GM21825 (cell line): ENCODE results near the gene RPL3.

Experiments used
- ATAC-seq: cut with Tn5 transposase; IDR thresholded peaks from one replicate; pipeline ENCODE4 v1.9.1; 2021; ENCODE audit warnings: mild to moderate bottlenecking, moderate library complexity; ENCODE audit not compliant: unreplicated experiment

The RPL3 gene

DNA sequence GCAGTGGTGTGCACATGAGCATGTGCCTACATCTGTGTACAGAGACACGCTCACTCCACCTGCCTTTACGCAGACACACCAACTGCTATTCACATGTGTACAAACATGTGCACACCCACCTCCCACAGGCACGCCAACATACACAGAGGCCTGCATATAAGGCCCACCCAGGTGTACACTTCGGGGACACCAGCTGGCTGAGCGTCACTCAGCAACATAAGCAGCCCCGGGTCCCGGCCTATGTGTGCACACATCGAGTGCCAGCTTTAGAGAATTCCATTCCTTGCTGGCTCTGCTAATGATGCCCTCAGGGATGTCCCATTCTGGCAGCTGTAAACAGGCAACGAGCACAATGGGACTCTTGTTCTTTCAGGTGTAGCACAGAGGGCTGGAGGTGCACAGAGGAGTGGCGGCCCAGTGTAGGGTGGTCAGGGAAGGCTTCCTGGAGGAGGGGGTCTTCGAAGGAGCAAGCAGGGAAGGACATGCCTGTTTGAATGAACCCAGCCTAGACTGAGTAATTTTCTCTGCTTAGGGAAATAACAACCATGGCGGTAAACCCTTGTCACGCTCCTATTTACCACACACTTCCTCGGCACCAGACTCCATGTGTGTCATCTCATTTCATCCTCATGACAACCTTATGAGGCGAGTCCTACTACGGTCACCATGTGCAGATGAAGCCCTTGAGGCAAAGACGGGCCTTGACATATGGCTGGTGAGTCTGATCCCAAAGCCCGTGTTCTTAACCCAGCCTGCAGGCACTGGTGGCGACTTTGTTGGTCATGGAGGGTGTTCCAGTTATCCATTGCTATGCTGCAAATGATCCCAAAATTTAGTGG, 35.1 kb downstream of the RPL3 start:
- no peak for ATAC-seq

- ATAC-seq: no peak
Measured at GRCh38 chr22:39283322-39284141, 35.9 kb downstream of the RPL3 start.

GRCh38 chr22:39282645-39283321, 36.6 kb downstream of the RPL3 start:
- ATAC-seq: no peak

GRCh38 chr22:39281126-39281525, 38.3 kb downstream of the RPL3 start:
- ATAC-seq: no peak

- ATAC-seq: no peak
Measured at GRCh38 chr22:39280250-39280649, 39.2 kb downstream of the RPL3 start.

DNA sequence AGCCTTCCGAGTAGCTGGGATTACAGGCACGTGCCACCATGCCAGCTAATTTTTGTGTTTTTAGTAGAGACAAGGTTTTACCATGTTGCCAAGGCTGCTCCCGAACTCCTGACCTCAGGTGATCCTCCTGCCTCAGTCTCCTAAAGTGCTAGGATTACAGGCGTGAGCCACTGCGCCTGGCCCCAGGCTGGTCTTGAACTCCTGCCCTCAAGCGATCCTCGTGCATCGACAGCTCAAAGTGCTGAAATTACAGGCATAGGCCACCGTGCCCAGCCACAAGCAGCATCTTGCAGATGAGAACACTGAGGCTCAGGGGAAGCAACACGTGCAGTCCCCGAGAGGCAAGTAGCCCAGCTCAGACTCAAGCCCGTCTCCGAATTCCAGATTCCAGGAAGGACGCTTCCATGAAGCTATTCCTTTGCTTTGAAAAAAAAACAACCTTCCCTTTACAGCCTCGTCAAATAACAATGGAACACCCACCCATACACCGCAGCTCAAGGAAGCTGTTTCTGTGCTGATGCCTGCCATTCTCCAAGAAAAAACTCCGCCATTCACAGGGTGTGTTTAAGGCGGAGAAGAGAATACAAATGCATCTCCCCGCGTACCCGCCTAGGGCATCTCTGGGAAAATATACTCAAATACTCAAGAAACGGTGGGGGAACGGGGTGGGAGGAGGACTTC, 40.1 kb downstream of the RPL3 start:
- ATAC-seq: no peak

DNA sequence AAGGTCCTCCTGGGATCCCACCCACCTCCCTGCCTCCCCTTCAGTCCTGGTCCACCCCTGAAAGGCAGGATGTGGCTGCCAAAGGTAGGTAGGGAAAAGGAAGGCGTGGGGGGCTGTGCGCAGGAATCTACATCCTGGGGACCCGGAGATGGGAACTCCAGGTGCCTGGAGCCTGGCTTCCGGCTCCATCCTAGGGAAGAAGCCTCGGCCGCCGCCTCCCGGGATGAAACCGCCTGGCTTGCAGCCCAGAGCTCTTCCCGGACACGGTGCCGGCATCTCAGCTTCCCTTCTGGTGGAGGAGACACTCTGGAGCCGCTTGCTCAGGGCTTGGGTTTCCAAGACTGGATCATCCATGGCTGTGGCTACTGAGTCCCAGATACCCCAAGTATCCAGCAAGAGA, 41.4 kb downstream of the RPL3 start:
- no peak for ATAC-seq

DNA sequence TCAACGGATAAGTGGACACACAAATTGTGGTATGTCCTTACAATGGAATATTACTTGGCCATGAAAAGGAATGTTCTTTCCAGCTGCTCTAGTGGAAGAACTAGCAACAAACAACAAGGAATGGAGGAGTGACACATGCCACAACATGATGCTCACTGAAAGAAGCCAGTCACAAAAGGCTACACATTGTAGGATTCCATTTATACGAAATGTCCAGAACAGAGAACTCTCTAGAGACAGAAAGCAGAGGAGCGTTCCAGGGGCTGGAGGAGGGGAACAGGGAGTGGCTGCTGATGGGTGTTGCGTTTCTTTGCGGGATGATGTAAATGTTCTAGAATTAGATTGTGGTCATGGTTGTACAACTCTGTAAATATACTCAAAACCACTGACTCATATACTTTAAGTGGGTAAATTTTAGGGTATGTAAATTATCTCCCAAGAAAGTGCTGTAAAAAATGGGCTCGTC, 42.2 kb downstream of the RPL3 start:
- no peak for ATAC-seq

GRCh38 chr22:39276440-39277141, 42.8 kb downstream of the RPL3 start:
- ATAC-seq: no peak

DNA sequence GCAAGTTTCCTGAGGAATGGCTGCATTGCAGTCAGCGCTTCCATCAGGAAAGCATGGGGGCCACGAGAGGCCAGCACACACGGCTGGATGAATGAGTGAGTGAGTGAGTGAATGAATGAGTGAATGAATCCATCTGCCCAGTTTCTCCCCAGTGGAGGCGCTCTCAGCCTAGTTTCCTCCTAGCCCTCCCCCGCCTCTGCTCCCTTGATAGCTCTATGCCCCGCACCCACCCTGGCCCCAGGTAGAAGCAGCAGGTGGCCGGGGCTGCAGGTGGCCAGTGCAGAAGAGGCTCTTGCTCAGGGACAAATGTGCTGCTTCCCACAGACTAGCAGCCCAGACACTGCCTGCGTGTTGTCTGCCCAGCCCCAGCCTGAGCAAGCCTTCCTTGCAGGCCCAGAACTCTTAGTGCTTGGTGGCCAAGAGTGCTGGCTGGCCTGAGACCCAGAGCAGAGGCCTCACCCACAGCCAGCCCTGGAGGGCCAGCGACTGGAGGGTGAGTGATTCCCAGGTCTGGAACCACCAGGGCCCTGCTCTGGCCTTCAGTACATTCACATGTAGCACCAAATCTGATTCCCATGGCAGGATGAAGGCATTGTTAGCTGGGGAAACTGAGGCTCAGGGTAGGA, 43.5 kb downstream of the RPL3 start:
- ATAC-seq: no peak

DNA sequence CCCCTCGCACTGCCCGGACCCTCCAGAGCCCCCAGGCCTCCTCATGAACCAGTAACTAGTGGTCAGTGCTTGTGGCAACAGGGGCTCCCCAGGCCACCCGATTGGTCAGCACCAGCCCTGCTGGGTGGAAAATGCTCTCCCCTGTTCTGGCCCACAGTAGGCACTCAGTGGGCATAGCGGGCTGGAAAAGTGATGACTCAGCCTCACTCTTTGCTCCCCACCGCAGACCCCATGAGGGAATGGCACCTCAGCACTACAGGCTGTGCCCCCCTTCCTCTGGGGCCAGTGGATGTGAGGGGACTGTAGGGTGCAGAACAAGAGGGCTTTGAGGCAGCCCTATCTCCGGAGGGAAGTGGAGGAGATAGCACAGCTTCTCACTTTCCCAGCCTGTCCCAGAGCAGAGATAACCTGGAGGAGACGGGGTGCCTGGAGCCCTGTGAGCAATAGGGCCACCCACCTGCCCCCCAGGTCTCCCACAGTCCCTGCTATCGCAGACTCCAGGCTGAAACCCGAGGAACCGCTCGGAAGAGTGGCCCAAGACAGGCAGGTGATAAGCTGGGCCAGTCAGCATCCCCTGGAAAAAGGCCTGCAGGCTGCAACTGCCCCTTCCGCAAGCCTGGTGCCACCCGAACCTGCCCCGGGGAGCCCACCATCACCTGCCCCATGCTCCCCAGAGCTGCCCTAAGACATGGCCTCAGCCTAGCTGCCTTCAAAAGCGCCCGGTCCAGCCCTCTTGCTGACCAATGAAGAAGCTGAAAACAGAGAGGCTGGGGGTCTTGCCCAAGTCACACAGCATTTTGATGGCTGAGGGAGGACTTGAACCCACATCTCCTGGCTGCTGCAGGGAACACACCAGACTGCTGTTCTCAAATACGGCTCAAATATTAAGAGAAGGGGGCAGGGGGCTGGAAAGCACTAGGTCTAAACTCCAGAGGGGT, 45.2 kb downstream of the RPL3 start:
- ATAC-seq: no peak

DNA sequence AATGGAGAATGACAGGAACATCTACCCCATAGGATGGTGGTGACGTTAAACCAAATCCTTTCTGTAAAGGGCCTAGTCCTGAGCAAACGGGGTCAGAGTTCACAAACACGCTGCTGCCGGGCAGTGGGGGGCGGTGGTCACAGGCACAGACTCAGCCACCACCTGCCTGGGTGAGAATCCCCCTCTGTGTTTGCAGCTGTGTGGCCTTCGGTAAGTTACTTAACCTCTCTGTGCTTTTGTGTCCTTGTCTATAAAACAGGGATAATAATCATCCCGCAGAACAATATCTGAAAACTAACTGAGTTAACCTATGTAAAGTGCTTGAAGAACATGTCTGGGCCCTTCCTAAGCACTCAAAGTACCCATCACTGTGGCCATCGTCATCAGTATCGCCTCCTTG, 48.6 kb downstream of the RPL3 start:
- no peak for ATAC-seq

- no peak for ATAC-seq
Measured at GRCh38 chr22:39270280-39270679, 49.1 kb downstream of the RPL3 start.

GRCh38 chr22:39269095-39269790, 50.2 kb downstream of the RPL3 start:
- ATAC-seq: no peak

DNA sequence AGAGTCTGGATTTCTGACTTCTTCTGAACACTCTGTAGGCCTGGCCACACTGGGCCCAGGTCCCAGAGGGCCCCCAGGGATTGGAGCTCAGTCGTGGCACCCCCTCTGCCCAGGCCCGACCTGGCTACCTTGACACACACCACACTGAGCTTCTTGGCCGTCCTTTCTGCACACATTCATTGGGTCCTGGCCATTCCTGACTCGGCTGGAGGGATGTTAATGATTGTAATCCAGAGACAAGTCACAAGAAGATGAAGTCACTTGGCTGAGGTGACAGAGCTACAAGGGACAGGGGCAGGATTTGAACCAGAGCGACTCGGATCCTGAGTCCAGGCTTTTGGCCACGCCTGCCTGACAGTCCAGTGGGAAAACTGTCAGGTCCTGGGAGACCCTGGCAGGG, 50.8 kb downstream of the RPL3 start:
- ATAC-seq: no peak

DNA sequence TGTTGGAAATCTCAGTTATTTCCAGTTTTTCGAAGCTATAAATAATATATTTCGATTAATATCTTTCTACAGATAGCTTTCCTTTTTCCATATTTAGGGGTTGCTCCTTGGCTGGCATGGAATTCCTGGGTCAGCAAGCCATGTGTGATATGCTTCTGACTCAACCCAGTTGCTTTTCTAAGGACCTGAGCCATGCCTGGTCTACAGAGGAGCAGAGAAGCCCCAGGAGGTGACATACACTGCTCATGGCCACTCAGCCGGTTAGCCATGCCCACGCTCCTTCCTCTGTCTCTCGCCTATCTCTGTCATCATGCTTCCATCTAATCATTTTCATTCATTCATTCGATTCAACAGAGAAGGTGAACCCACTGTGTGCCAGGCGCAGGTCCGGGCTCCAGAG, 51.4 kb downstream of the RPL3 start:
- no peak for ATAC-seq

GRCh38 chr22:39266398-39267030, 52.9 kb downstream of the RPL3 start:
- ATAC-seq: peak; percentile 72
